Astrocyte of the cerebellum (primary cell): ENCODE results near the gene ASMT.

Source experiments
- DNase-seq: peaks from one replicate; pipeline ENCODE4 v3.0.0-alpha.2; 2011; ENCODE audit warnings: low read depth
- H3K4me3 ChIP-seq: 2 replicates; pipeline ENCODE4 v1.5.1; 2011; ENCODE audit warnings: mild to moderate bottlenecking, low read depth, low read length, moderate library complexity
- CTCF ChIP-seq: IDR thresholded peaks from 2 replicates; pipeline ENCODE4 v1.5.1; 2012; ENCODE audit warnings: low read length, low read depth, moderate library complexity, mild to moderate bottlenecking; ENCODE audit errors: missing control alignments
- in situ Hi-C: cut with HindIII; loops from 2 replicates; pipeline ENCODE4 v1.10.0; 2017; ENCODE audit warnings: low sequenced_read_pairs

The ASMT gene

GRCh38 chrX:1661048-1661921 is 46.4 kb downstream of the ASMT start:
- TF ChIP-seq CTCF: no peak
- no peak for DNase-seq
- H3K4me3 ChIP-seq: no peak overlapping the region
- in situ Hi-C loops: loop anchor here (25.0 kb wide), 1 partner anchor 926 kb away; no protein-coding TSS in a partner anchor

GRCh38 chrX:1661922-1662221 is 47.0 kb downstream of the ASMT start:
- no peak for TF ChIP-seq CTCF

GRCh38 chrX:1667566-1667965 is 52.7 kb downstream of the ASMT start:
- no peak overlapping the region for H3K4me3 ChIP-seq
- DNase-seq: no peak
- in situ Hi-C loops: loop anchor here (25.0 kb wide), 1 partner anchor 920 kb away; no protein-coding TSS in a partner anchor
- no peak for TF ChIP-seq CTCF

More at GRCh38 chrX:1661922-1662221, 47.0 kb downstream of the ASMT start:
- no peak for DNase-seq
- no peak overlapping the region for H3K4me3 ChIP-seq
- in situ Hi-C loops: loop anchor here (25.0 kb wide), 1 partner anchor 925 kb away; no protein-coding TSS in a partner anchor

- in situ Hi-C loops: loop anchor here (25.0 kb wide), 1 partner anchor 914 kb away; no protein-coding TSS in a partner anchor
- peak; percentile 57 for TF ChIP-seq CTCF
- H3K4me3 ChIP-seq: no peak overlapping the region
- DNase-seq: no peak
These were observed 58.5 kb downstream of the ASMT start for GRCh38 chrX:1673337-1673736.

GRCh38 chrX:1676866-1677265 is 62.0 kb downstream of the ASMT start:
- TF ChIP-seq CTCF: no peak
- H3K4me3 ChIP-seq: no peak overlapping the region
- no peak for DNase-seq
- in situ Hi-C loops: no loop called here

- TF ChIP-seq CTCF: no peak
- in situ Hi-C loops: no loop called here
- H3K4me3 ChIP-seq: no peak overlapping the region
- DNase-seq: no peak
These were observed 64.4 kb downstream of the ASMT start for GRCh38 chrX:1679238-1679637.
